GM21717 (cell line): ENCODE data around the gene RNF213.

Experiments
- ATAC-seq: cut with Tn5 transposase; IDR thresholded peaks from one replicate; pipeline ENCODE4 v1.9.1; 2021; ENCODE audit warnings: mild to moderate bottlenecking, moderate library complexity; ENCODE audit not compliant: unreplicated experiment

The RNF213 gene

GRCh38 chr17:80445726-80446110 is 185.1 kb downstream of the RNF213 start:
- no peak for ATAC-seq

GRCh38 chr17:80446645-80447405 is 186.2 kb downstream of the RNF213 start:
- ATAC-seq: no peak

- no peak for ATAC-seq
These were observed 187.1 kb downstream of the RNF213 start for GRCh38 chr17:80447790-80448189.
